ENCODE measurements around the gene ZNF579. TPM values are rescaled to one million over a fixed set of nuclear protein-coding genes. Genes with fewer than 3 reads are reported as not detected.

ZNF579 gene, protein sequence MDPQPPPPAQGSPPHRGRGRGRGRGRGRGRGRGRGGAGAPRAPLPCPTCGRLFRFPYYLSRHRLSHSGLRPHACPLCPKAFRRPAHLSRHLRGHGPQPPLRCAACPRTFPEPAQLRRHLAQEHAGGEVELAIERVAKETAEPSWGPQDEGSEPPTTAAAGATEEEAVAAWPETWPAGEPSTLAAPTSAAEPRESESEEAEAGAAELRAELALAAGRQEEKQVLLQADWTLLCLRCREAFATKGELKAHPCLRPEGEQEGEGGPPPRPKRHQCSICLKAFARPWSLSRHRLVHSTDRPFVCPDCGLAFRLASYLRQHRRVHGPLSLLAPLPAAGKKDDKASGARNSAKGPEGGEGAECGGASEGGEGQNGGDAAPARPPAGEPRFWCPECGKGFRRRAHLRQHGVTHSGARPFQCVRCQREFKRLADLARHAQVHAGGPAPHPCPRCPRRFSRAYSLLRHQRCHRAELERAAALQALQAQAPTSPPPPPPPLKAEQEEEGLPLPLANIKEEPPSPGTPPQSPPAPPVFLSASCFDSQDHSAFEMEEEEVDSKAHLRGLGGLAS
- total RNA-seq: 1 to 10 TPM; 7.2 to 7.5 TPM

DNA sequence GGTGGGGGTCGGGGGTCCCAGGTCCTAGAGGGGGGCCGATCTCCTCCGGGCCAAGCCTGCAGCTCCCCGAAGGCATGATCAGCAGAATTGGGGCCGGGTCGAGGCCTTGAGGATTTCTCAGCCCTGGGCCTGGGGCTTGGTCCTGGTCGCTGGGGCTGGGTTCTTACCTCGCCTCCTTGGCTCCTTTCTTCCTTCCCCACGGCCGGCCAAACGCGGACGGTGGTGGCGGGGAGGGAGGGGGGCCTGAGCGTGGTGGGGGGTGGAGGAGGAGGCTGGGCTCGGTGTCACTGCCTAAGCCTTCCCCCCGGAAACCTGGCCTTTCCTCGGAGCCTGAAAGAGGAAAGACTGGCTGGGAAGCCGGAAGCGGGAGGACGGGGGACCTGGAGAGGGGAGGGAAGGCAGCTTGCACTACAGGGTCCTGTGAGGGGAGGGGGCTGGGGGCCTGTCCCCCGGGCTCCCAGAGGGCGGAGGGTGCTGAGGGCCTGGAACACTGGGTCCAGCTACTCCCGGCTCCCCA is at the start of gene ZNF579:
TSS of gene ZNF579 (minus strand) at position 221 of the 517 bp plus-strand sequence. CDS start 1,209 bp downstream, outside the sequence.
- H3K27me3 Mint-ChIP-seq: no peaks in the 10 kb centered on the region
- DNase-seq (peak; percentile 89), ATAC-seq (peak; percentile 79)
- POLR2A ChIA-PET: interaction anchor here (2.0 kb wide), 1 partner anchor 19 kb away, joined by 6 read pairs; the partner anchor contains the start of gene FIZ1
- H3K4me1 Mint-ChIP-seq: peaks cover 23% of the 10 kb centered on the region
- intact Hi-C loops (cut with DNase I, micrococcal nuclease): loop anchor here (1.0 to 5.0 kb wide), 9 partner anchors 18 to 195 kb away; partner anchors contain the start of genes FIZ1 (in 2 of the 2), EPN1 (in 1 of the 2), RPL28 (in 1 of the 2) and ZNF580 (in 1 of the 2)
- H3K27ac Mint-ChIP-seq: peak within 1 kb of the TSS; percentile 78
- no peaks in the 10 kb centered on the region for H3K9me3 Mint-ChIP-seq (ENCODE audit: low read depth)
- H3K4me3 Mint-ChIP-seq: peak within 1 kb of the TSS; percentile 83
- CTCF ChIA-PET: interaction anchor here (1.8 kb wide), 1 partner anchor 59 kb away, joined by 6 read pairs; no protein-coding TSS in a partner anchor
- H3K36me3 Mint-ChIP-seq (ENCODE audit: low read depth): peaks cover 19% of the 10 kb centered on the region

DNA sequence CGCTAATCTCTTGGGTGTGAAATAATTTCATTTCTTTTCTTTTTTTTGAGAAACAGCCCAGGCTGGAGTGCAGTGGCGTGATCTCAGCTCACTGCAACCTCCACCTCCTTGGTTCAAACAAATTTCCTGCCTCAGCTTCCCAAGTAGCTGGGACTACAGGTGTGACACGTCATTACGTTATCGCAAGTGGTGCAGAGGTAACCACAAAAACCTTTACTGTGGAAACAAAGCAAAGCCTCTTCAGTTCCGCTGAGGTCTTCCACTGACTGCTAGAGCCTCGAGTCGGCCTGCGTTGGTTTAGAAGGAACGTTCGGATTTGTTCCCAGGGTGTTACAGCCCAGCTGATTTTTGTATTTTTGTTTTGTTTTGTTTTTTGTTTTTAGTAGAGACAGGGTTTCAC is 45.7 kb upstream of the ZNF579 start:
- peak; percentile 56 for ATAC-seq
- H3K4me1 Mint-ChIP-seq: peaks cover 35% of the 10 kb centered on the region
- H3K36me3 Mint-ChIP-seq (ENCODE audit: low read depth): peaks cover 1% of the 10 kb centered on the region
- CTCF ChIA-PET: interaction anchor here (0.5 to 2.9 kb wide), 13 partner anchors 10 to 484 kb away, joined by 3 to 20 read pairs (median 3); partner anchors contain the start of gene ZNF865
- H3K27ac Mint-ChIP-seq: no peak overlapping the region
- POLR2A ChIA-PET: interaction anchor here (0.7 to 1.0 kb wide), 3 partner anchors 11 to 1737 kb away, joined by 3 read pairs; no protein-coding TSS in a partner anchor
- intact Hi-C loops (cut with DNase I, micrococcal nuclease): loop anchor here in 1 of 2 experiments (1.0 kb wide), 1 partner anchor 110 kb away; no protein-coding TSS in a partner anchor
- H3K9me3 Mint-ChIP-seq (ENCODE audit: low read depth): no peaks in the 10 kb centered on the region
- H3K4me3 Mint-ChIP-seq: peak overlapping the region; percentile 6
- no peaks in the 10 kb centered on the region for H3K27me3 Mint-ChIP-seq
- peak; percentile 70 for DNase-seq

DNA sequence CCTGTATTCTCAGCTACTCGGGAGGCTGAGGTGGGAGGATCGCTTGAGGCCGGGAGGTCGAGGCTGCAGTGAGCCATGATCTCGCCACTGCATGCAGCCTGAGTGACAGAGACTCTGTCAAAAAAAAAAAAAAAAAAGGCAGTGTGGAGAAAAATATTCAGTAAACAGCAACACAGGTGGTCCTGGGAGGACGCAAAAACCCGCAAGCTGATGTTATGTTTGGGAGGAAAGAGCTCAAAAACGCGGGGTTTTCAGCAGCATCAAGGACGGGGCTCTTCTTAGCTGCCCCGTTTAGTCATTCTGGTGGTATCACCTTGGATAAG is 44.3 kb upstream of the ZNF579 start:
- intact Hi-C loops (cut with DNase I, micrococcal nuclease): no loop called here
- Mint-ChIP-seq H3K9me3 (ENCODE audit: low read depth) (no peaks in the 10 kb centered on the region), H3K4me3 (peak overlapping the region; percentile 79), H3K27me3 (no peaks in the 10 kb centered on the region), H3K36me3 (ENCODE audit: low read depth) (peaks cover 7% of the 10 kb centered on the region), H3K4me1 (peaks cover 49% of the 10 kb centered on the region), H3K27ac (peak overlapping the region; percentile 85)
- DNase-seq (no peak), ATAC-seq (no peak)
- POLR2A ChIA-PET: interaction anchor here (0.6 to 1.4 kb wide), 10 partner anchors 8 to 366 kb away, joined by 3 to 8 read pairs (median 4); partner anchors contain the start of genes FIZ1 and U2AF2
- CTCF ChIA-PET: interaction anchor here (0.7 to 2.9 kb wide), 11 partner anchors 9 to 371 kb away, joined by 3 to 20 read pairs (median 6); partner anchors contain the start of gene ZNF865

DNA sequence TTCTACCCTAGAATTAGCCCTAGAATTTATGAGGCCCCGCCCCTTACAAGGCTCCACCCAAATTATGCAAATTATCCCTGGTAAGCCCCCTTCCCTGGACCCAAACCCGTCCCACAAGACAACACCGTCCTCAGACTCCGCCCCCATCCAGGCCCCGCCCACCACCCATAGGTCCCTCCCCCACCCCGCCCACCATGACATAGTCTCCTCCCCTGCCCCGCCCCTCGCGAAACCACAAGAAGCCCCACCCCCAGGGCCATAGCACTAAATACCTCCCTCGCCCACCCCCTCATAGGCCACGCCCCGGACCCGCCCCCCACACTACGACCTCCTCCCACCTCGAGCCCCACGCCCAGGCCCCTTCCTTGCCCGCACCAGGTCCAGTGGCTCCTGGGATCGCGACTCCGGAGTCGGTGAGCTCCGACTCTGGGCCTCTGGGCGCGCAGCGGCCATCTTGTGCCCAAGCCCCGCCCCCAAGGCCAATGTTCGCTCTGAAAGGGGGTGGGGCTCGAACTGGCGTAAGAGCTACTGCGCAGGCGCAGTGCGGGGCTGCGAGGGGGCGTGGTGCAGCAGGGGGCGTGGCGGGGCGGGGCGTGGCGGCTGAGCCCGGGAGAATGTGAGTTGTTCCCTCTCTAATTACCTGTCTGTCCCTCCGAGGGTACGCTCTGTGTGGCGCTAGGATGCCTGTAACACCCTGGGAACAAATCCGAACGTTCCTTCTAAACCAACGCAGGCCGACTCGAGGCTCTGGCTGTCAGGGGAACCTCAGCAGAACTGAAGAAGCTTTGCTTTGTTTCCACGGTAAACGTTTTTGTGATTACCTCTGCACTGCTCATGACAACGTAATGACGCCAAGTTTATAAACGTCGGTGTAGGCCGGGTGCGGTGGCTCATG is 43.7 kb upstream of the ZNF579 start, which contains the start of gene ZNF784:
TSS of gene ZNF784 (minus strand) at position 458 of the 895 bp plus-strand sequence. CDS start at position 453, 5 bp downstream.
- ChIA-PET CTCF (interaction anchor here (0.5 to 2.9 kb wide), 12 partner anchors 9 to 631 kb away, joined by 3 to 20 read pairs (median 6); partner anchors contain the start of gene ZNF865), POLR2A (interaction anchor here (0.6 to 1.4 kb wide), 9 partner anchors 9 to 365 kb away, joined by 3 to 8 read pairs (median 4); partner anchors contain the start of genes FIZ1 and U2AF2)
- Mint-ChIP-seq H3K4me3 (peak within 1 kb of the TSS; percentile 79), H3K27ac (peak within 1 kb of the TSS; percentile 85), H3K27me3 (no peaks in the 10 kb centered on the region), H3K36me3 (ENCODE audit: low read depth) (peaks cover 10% of the 10 kb centered on the region), H3K4me1 (peaks cover 53% of the 10 kb centered on the region), H3K9me3 (ENCODE audit: low read depth) (no peaks in the 10 kb centered on the region)
- intact Hi-C loops (cut with DNase I, micrococcal nuclease): loop anchor here (1.0 kb wide), 12 partner anchors 19 to 1161 kb away; partner anchors contain the start of genes FIZ1 (in 2 of the 2), DNAAF3 (in 1 of the 2), HSPBP1 (in 1 of the 2) and ISOC2 (in 1 of the 2)
- ATAC-seq: peak; percentile 70
- DNase-seq: peak; percentile 97

DNA sequence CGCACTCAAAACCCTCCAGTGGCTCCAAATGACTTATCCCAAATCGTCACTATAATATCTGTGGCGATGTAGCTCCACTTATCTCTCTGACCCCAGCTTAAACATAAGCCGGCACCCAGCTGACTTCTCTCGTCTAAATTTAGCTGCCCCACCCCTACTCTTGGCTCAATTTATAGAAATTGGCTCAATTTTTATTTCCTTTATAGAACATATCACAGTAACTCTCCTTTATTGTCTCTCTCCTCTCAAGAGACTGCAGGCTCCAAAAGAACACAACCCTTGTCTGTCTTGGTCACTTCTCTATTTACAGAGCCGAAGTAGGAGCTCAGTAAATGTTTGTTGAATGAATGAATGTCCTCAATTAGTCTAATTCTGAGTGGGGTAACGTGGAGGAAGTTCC is 42.9 kb upstream of the ZNF579 start:
- intact Hi-C loops (cut with DNase I, micrococcal nuclease): no loop called here
- no peaks in the 10 kb centered on the region for H3K27me3 Mint-ChIP-seq
- H3K9me3 Mint-ChIP-seq (ENCODE audit: low read depth): no peaks in the 10 kb centered on the region
- DNase-seq (no peak), ATAC-seq (no peak)
- CTCF ChIA-PET: interaction anchor here (1.4 to 1.7 kb wide), 4 partner anchors 8 to 119 kb away, joined by 4 to 7 read pairs (median 6); no protein-coding TSS in a partner anchor
- H3K4me1 Mint-ChIP-seq: peaks cover 56% of the 10 kb centered on the region
- POLR2A ChIA-PET: interaction anchor here (1.2 kb wide), 1 partner anchor 16 kb away, joined by 4 read pairs; no protein-coding TSS in a partner anchor
- H3K27ac Mint-ChIP-seq: no peak overlapping the region
- peak overlapping the region; percentile 79 for H3K4me3 Mint-ChIP-seq
- H3K36me3 Mint-ChIP-seq (ENCODE audit: low read depth): peaks cover 13% of the 10 kb centered on the region

DNA sequence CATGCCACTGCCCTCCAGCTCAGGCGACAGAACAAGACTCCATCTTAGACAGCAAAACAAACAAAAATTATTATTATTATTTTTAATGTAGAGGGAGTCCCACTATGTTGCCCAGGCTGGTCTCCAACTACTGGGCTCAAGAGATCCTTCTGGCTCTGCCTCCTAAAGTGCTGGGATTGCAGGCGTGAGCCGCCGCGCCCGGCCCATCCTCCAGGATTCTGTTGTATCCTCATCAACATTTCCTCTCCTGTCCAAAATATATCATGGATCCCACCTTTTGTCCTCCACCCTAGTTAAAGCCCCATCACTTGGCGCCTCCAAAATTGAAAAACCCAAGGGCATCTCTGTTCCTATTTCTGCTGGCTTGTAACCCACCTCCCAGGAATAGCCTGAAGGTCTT is 42.5 kb upstream of the ZNF579 start:
- intact Hi-C loops (cut with DNase I, micrococcal nuclease): no loop called here
- POLR2A ChIA-PET: no interaction called here

DNA sequence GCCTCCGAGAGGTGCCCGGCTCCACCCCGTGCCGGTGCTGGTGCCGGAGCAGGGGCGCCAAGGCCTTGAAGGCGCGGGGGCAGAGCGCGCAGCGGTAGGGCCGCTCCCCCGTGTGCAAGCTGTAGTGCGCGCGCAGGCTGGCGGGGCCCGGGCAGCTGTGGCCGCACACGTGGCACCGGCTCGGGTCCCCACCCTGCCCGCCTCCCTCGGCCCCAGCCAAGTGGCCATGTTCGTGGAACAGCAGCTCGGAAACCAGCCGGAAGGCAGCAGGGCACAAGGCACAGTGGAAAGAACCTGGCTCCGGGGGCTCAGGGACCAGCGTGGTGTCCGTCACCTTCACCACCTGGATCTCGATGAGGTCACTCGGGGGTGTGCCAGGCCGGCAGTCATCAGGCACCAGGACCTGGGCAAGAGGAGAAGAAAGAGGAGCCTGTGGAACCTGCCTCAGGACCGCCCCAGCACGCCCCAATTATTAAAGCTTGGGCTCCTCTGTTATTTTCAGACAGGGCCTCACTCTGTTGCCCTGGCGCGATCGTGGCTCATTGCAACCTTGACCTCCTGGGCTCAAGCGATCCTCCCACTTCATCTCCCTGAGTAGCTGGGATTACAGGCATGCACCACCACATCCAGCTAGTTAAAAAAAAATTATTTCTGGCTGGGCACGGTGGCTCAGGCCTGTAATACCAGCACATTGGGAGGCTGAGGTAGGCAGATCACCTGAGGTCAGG is 41.8 kb upstream of the ZNF579 start:
- CTCF ChIA-PET: interaction anchor here (0.6 to 1.7 kb wide), 5 partner anchors 9 to 479 kb away, joined by 3 to 6 read pairs (median 5); no protein-coding TSS in a partner anchor
- H3K27me3 Mint-ChIP-seq: no peaks in the 10 kb centered on the region
- intact Hi-C loops (cut with DNase I, micrococcal nuclease): no loop called here
- no peak overlapping the region for H3K4me3 Mint-ChIP-seq
- POLR2A ChIA-PET: no interaction called here
- DNase-seq: no peak
- H3K9me3 Mint-ChIP-seq (ENCODE audit: low read depth): no peaks in the 10 kb centered on the region
- H3K36me3 Mint-ChIP-seq (ENCODE audit: low read depth): peaks cover 17% of the 10 kb centered on the region
- no peak for ATAC-seq
- H3K4me1 Mint-ChIP-seq: peaks cover 56% of the 10 kb centered on the region
- H3K27ac Mint-ChIP-seq: no peak overlapping the region

More for the DNA sequence above, 42.5 kb upstream of the ZNF579 start:
- CTCF ChIA-PET: interaction anchor here (0.8 to 1.7 kb wide), 4 partner anchors 8 to 119 kb away, joined by 3 to 6 read pairs (median 4); no protein-coding TSS in a partner anchor
- ATAC-seq (no peak), DNase-seq (no peak)
- H3K4me1 Mint-ChIP-seq: peaks cover 56% of the 10 kb centered on the region
- H3K4me3 Mint-ChIP-seq: no peak overlapping the region
- H3K9me3 Mint-ChIP-seq (ENCODE audit: low read depth): no peaks in the 10 kb centered on the region
- H3K36me3 Mint-ChIP-seq (ENCODE audit: low read depth): peaks cover 14% of the 10 kb centered on the region
- no peaks in the 10 kb centered on the region for H3K27me3 Mint-ChIP-seq
- H3K27ac Mint-ChIP-seq: no peak overlapping the region

DNA sequence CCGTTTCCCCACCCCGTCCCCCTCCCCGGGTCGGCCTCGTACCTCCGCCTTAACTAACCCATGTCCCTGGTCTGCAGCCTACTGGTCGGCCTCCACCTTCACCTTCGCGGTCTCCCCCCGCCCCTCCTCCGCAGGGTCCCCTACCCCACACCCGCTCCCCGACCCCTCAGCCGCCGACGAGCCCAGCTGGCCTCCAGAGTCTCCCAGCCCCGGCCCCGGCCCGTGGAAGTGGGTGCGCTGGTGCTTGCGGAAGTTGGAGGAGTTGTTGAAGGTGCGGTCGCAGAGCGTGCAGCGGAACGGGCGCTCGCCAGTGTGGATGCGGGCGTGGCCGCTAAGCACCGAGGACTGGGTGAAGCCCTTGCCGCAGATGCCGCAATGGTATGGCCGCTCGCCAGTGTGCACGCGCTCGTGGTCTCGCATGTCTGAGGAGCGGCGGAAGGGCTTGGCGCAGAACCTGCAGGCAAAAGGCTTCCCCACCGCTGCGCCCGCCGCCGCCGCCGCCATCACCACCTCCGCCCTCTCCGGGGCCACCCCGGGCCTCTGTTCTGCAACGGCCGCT is 41.1 kb upstream of the ZNF579 start:
- no peak for ATAC-seq
- Mint-ChIP-seq H3K36me3 (ENCODE audit: low read depth) (peaks cover 22% of the 10 kb centered on the region), H3K4me1 (peaks cover 50% of the 10 kb centered on the region), H3K4me3 (no peak overlapping the region), H3K27ac (no peak overlapping the region), H3K27me3 (no peaks in the 10 kb centered on the region), H3K9me3 (ENCODE audit: low read depth) (no peaks in the 10 kb centered on the region)
- POLR2A ChIA-PET: no interaction called here
- CTCF ChIA-PET: interaction anchor here (1.5 to 2.4 kb wide), 2 partner anchors 10 to 15 kb away, joined by 4 to 18 read pairs; partner anchors contain the start of gene ZNF865
- no peak for DNase-seq
- intact Hi-C loops (cut with DNase I, micrococcal nuclease): loop anchor here in 1 of 2 experiments (2.0 kb wide), 1 partner anchor 15 kb away; no protein-coding TSS in a partner anchor

DNA sequence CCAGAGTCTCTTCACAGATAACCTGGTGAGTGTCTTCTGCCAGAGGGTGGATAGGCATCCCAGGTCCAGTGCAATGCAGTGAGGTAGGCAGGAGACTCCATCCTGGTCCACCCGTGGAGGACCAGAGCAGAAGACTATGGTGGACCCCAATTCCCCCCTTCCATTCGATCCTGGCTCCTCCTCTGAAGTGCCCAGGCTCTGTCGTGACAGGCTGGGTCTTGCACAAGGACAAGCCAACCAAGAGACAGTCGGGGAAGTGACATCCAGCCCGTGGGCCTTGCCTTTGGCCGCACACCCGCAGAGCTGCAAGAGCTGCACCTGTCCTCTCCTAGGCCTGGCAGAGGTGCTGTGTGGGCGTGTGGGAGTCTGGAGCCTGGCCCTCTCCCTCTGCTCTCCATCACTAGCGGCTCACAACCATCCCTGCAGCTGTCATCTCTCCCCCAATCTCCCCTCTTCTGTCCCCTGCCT is 40.6 kb upstream of the ZNF579 start:
- intact Hi-C loops (cut with DNase I, micrococcal nuclease): loop anchor here in 1 of 2 experiments (2.0 kb wide), 1 partner anchor 14 kb away; no protein-coding TSS in a partner anchor
- Mint-ChIP-seq H3K27me3 (no peaks in the 10 kb centered on the region), H3K4me3 (no peak overlapping the region), H3K9me3 (ENCODE audit: low read depth) (no peaks in the 10 kb centered on the region), H3K4me1 (peaks cover 45% of the 10 kb centered on the region), H3K36me3 (ENCODE audit: low read depth) (peaks cover 26% of the 10 kb centered on the region), H3K27ac (no peak overlapping the region)
- DNase-seq (no peak), ATAC-seq (no peak)
- CTCF ChIA-PET: interaction anchor here (0.8 to 2.4 kb wide), 3 partner anchors 15 to 501 kb away, joined by 3 to 18 read pairs (median 3); partner anchors contain the start of gene ZNF865
- POLR2A ChIA-PET: interaction anchor here (1.0 kb wide), 1 partner anchor 15 kb away, joined by 4 read pairs; no protein-coding TSS in a partner anchor
